GM18519 (cell line): Measurements from ENCODE around the gene ACP2.

ENCODE experiments used
- ATAC-seq: cut with Tn5 transposase; IDR thresholded peaks from one replicate; pipeline ENCODE4 v1.9.1; 2021; ENCODE audit warnings: mild to moderate bottlenecking, moderate library complexity; ENCODE audit not compliant: unreplicated experiment, low FRiP score

Gene ACP2

DNA sequence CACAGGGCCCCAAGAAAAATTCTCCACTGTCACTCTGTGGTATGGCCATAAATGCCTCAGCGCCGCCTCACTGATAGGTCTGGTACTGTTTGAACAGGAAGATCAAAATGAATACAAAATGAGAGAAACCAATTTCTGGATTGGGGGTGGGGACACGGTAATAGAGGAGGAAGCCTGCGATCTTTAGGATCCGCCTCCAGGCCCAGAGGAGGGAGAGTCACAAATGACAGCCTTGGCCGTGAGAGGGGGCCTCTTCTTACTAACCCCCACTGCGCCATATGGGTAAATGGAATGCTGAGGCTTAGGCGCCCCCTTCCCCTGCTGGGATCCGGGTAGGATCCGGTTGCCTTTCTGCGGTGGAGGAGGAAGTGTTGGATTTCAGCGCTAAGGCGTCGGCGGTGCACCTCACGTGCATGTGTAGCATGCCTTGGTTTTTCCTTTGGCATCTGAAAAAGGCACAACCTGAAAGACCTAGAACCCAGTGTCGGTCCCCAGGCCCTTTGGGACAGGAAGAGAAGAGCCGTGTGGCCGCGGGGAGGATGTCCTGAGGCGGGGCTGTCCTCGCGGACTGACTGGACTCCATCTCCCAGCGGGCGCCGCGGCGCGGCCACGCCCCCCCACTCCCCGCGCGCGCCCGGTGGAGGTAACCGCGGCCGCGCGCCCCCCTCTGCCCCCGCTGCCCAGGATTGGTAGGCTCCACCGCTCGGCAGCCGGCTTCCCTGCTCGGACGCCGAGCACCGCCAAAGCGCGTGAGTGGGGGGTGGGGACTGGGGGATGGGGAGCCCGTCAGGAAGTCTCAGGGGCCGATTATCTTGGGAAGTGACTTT, 20.6 kb upstream of the ACP2 start:
- ATAC-seq, result peak; percentile 28

DNA sequence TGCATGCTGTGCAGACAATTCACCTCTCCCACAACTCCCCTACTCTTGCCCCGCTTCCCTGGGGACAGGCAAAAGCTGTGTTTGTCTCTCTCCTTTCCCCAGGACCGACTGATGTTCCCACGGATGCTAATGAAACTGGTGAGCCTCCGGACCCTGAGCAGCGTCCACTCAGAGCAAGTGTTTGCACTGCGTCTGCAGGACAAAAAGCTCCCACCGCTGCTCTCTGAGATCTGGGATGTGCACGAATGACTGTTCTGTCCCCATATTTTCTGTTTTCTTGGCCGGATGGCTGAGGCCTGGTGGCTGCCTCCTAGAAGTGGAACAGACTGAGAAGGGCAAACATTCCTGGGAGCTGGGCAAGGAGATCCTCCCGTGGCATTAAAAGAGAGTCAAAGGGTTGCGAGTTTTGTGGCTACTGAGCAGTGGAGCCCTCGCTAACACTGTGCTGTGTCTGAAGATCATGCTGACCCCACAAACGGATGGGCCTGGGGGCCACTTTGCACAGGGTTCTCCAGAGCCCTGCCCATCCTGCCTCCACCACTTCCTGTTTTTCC, 19.9 kb upstream of the ACP2 start:
- no peak for ATAC-seq

DNA sequence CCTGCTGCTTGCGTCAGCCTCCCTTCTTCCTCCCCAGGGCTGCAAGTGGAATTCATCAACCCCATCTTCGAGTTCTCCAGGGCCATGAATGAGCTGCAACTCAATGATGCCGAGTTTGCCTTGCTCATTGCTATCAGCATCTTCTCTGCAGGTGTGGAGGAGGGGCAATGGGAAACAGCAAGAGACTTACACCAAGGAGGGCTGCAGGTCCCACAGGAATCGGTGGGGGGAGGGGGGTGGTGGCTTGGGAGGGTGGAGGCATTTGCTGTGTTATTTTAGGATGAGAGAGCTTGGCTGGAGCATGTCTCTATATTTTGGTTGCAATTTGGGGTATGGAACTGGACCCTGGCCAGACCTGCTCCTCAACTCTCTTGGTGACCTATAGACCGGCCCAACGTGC, 19.3 kb upstream of the ACP2 start:
- no peak for ATAC-seq

DNA sequence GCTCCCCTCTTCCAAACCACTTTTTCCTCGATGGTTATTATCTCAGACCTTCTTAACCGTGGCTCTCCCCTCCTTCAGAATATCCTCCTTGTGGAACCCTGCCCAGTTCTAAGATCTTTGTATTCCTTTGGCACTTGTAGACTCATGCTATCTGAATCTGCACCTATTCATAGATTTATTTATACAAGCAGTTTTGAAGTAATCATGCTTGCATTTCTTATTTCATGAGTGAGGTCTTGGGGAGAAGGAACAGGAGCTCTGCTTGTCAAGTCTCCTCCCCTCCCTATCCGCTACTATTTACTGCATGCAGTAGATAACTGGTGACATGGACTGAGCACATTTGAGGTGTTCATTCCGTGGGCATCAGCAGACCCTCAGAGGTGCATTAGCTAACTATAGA, 15.9 kb upstream of the ACP2 start:
- no peak for ATAC-seq

DNA sequence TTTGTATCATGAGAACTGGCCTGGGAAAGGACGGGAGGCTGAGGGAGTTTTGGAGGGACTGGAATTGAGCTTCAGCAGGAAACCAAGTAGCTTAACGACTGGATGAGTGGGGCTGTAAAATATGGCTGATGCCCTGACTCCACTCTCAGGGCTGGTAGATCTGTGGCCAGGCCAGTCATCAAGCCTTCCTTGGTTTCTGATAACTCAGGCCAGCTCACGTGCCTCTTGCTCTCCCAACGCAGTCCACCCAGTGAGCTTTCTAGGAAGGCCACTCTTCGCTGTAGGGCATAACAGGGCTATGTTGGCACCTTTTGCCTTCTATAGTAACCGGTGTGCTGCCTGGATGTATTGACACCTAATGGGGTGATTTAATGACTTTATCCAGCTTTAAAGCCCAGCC, 15.5 kb upstream of the ACP2 start:
- no peak for ATAC-seq

DNA sequence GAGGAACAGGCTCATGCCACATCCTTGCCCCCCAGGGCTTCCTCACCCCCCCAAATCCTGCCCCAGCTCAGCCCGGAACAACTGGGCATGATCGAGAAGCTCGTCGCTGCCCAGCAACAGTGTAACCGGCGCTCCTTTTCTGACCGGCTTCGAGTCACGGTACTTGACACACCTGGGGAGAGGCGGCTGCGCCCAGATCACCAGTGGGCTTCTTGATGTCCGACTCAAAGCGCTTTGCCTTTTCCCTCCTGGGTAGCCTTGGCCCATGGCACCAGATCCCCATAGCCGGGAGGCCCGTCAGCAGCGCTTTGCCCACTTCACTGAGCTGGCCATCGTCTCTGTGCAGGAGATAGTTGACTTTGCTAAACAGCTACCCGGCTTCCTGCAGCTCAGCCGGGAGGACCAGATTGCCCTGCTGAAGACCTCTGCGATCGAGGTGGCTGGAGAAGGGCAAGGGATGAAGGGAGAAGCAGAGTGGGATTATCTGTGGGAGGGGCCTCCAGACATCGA, 12.7 kb upstream of the ACP2 start:
- no peak for ATAC-seq

DNA sequence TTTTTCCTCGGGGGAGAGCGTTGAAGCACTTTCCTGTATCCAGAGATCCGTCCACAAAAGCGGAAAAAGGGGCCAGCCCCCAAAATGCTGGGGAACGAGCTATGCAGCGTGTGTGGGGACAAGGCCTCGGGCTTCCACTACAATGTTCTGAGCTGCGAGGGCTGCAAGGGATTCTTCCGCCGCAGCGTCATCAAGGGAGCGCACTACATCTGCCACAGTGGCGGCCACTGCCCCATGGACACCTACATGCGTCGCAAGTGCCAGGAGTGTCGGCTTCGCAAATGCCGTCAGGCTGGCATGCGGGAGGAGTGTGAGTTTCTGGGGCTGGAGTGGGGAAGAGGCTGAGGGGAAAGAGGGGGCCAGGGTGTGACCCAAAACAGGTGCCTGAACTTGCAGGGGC, 11.8 kb upstream of the ACP2 start:
- no peak for ATAC-seq

DNA sequence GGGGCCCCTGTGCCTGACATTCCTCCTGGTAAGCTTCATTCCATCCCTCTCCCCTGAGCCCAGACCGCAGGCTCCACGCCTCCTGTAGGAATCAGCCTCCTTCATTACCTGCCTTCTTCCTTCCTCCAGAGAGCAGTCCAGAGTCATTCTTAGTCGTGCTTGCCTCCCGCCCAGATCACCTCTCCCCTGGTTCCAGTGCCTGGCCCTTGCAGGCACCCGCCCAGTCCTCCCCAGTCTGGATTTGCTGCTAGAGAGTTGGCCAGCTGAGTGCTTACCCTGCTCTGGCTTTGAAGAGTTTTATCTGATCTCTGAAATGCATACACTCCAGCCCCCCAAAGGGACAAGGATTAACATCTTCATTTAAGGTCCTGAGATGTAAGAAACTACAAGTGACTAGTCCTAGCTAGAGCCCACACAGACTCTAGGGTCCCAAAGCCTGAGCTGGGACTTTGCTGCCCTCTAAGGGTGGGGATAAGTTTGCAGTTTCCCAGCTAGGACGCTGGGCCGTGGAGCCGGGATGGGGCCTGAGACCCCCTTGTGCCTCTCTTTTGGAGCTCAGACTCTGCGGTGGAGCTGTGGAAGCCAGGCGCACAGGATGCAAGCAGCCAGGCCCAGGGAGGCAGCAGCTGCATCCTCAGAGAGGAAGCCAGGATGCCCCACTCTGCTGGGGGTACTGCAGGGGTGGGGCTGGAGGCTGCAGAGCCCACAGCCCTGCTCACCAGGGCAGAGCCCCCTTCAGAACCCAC, 10.8 kb upstream of the ACP2 start:
- ATAC-seq, result no peak

DNA sequence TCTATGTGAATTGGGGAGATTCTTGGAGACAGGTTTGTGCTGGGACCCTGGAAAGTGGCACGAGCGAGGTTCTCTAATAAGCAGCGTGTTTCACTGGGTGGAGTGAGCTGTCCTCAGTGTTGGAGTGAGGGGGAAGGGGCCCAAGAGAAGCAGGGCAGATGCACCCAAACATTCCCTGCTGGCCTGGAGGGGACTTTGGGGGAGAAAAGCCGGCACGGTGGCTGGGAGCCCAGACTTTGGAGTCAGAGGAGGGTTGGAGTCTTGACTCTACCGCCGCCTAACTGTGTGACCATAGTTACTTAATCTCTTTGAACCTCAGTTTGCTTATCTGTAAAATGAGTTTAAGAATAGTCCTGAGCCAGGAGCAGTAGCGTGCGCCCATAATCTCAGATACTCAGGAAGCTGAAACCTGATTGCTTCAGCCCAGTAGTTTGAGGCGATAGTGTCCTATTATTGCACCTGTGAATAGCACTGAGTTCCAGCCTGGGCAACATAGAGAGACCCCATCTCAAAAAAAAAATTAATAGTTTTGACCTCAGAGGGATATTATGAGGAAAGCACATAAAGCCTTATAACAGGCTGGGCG, 9.8 kb upstream of the ACP2 start:
- ATAC-seq, result no peak

DNA sequence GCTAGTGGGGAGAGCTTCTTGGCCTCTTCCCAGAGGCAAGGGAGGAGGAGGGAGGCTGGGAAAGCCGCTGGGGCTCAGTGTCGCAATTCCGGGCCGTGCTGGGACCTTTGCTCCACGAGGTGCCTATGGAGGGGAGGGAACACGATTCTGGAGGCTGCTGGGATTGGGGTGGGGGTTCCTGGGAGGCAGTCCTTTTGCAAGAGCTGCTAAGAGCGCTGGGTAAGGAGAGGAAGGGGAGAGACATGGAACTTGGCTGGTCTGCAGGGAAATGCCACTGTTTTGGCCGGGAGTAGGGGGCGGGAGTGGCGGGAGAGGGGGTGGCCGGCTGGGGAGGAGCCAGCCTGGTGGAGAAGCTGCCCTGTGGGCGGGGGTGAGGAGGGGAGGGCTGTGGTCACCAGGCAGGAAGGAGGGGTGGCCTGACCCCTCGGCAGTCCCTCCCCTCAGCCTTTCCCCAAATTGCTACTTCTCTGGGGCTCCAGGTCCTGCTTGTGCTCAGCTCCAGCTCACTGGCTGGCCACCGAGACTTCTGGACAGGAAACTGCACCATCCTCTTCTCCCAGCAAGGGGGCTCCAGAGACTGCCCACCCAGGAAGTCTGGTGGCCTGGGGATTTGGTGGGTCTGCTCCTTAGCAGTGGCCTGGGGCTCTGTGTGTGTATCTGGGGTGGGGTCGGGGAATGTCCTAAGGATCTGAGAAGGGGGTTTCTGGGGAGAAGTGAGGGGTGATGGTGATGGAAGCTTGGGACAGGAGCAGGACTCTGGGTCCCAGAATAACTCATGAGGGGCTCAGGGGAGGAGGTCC, 9.1 kb upstream of the ACP2 start, which contains the start of gene NR1H3:
Gene NR1H3 (plus strand): TSS at position 480 of the 800 bp plus-strand sequence. CDS start 1,221 bp downstream, outside the sequence.
- no peak for ATAC-seq

DNA sequence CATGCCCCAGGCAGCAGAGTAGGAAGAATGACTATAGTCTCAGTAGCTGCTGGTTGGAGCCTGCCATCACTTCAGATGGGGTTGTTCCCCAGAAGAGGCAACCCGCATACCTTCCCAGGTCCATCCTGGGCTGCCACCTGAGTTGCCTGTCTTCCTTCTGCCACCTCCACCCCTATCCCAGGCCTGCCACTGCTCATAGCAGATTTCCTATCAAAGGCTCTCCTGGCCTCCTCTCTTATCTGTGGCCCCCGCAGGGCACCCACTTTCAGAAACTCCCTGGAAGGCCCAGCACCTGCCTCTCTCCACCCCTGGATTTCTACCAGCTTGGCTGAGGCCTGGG, 8.5 kb upstream of the ACP2 start:
- no peak for ATAC-seq

DNA sequence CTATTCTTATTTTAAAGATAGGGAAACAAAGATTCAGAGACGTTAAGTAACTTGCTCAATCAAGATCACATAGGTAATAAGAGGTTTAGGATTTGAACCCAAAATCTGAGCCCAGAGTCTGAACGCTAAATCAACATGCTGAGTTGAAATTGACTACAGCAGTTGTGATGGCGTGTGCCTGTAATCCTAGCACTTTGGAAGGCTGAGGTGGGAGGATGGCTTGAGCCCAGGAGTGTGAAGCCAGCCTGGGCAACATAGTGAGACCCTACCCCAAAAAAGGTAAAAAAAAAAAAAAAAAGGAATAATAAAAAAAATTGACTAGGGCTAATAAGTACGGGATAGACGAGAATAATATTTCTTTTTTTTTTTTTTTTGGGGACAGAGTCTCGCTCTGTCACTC, 7.8 kb upstream of the ACP2 start:
- no peak for ATAC-seq

DNA sequence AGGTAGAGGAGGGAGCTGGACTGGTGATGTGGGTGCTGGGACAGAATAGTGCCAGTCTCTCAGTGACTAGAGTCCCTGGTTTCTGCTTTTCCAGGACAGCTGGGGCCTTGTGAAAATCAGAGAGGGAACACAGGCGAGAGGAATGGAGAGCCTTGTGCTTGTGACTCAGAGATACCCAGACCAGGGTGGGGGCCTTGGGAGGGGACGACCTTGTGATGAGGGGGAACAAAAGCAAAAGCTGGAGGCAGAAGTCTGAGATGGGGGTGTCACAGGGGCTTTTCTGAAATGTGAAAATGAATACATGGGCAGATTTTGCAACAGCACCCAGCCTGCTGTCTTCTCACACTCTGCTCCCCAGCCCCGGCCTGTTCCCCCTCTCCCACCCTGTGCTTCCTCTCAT, 5.8 kb upstream of the ACP2 start:
- no peak for ATAC-seq

DNA sequence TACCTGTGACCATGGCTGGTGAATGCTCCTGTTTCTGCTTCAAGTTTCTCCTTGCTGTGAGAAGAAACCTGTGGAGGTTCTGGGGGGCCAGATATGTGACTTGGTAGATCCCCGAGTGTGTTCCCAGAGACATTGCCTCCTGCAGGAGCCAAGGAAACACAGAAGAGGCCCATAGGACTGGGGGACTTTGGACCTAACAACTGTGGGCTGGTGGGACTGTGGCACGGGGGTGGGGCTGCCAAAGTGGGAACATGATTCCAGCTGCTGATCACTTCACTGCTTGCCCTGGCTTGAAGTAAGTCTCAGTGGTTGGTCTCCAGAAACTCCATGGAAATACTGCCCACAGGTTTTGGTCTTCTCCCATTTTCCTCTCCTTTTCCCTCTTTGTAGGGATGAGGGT, 5.0 kb upstream of the ACP2 start:
- no peak for ATAC-seq

DNA sequence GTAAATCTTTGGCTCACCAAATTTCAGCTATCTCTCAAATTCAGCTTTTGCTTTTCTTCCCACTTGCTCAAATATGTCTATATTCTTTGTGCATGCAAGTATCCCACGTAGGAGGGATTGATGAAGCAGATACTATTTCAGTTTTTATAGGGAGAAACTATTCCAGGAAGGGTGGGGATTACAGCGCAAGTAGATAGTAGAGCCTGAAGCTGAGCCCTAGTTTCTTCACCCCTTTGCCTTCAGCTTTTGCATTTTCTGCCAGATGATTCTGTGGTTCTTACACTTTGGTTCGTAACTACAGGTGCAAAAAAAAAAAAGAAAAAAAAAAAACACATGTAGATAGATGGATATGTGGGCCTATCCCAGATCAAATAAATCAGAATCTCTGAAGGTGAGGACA, 3.1 kb upstream of the ACP2 start:
- no peak for ATAC-seq

DNA sequence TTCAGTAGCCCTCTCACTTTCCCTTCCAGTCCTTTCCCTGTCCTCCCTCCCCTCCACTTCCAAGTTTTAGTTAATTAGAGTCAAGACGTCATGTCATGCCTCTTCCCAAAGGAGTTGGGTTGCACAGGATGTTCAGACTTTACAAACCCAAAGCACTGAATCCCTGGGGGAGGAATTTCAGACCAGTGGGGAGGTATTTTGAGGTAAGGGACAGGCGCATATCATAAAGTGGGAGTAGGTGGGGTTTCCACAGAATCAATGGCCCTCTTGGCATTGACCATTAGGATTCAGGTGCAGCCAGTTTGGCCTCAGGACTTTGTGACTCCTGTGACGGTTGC, 733 bp upstream of the ACP2 start:
- no peak for ATAC-seq

DNA sequence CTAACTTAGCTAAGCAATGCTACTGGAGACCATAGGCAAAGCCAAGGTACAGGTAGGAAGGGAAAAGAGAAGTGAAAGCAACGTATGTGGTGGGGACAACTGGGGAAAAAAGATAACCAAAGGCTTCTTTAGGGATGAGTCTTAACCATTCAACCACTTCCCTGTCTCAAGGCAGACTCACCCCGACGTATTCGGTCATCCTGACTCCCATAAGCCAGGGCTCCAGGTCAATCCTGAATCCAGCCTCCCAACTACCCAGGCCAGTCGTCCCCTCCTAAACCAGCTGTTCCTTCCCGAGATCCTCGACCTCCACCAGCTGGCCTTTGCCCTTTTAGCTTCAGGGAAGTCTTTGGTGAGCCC, 330 bp downstream of the ACP2 start:
- ATAC-seq, result peak; percentile 12

DNA sequence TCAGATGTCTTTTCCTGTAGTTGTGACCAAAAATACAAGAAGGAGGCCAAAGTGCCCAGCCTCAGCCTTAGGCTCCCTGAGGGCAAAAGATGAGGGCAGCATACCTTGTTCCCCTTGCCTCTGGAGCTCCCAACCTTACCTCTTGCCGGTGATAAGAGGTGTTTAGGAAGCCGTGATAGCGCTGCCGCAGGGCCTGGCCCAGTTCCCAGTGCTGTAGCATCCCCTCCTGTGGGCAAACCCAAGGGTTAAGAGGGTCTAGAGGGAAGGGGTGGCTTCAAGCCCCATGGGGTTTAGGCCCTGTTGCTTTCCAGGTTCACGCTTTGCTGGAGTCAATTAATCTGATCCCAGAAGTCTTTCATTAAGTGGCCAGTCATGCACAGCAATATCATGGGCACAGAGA, 1.1 kb downstream of the ACP2 start:
- no peak for ATAC-seq

DNA sequence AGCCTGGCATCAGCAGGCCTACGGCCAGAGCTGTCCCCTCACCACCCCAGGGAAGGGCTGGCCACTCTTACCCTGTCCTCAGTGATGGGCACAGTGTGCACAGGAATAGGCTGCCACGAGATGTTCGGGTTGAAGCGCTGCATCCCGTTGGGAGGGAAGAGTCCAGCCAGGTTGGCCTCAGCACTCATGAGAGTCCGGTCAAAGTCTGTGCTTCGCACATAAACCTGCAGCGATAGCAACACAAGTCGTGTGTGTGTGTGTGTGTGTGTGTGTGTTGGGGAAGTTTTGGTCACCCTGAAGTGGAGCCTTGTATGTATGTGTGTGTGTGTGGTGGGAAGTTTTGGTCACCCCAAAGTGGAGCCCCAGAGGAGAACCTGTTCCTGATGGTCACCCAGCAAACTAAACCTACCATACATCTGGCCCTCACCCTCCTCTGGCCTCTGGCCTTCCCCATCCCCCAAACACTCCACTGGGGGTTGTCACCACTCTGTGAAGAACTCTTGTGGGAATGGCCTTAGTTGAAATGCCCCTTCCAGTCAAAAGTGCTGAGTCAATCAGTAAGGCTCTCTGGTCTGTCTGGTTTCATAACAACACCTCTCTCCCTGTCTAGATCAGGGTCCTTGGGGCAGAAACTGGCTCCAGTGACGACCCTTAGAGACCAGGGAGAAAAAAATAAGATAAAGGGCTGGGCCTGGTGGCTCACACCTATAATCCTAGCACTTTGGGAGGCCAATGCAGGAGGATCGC, 2.8 kb downstream of the ACP2 start:
- no peak for ATAC-seq
